MCF 10A (cell line): ENCODE results near the gene MSS51. TPM values are rescaled to one million over a fixed set of nuclear protein-coding genes. Genes with fewer than 3 reads are reported as not detected.

Experiments
- BruUV-seq: library from RNA; stranded (reverse); fragments of 400-500 nt; replicated peaks from 2 replicates; lab custom pipeline; 2021; lab: Mats Ljungman, UMichigan
- CTCF ChIA-PET: fragments of 300-600 bp; sonication (Branson Sonifier 250); formaldehyde crosslinking; extraction: SDS; loops from one replicate; lab custom pipeline; 2021; ENCODE audit warnings: antibody characterized with exemption, inconsistent platforms; lab: Yijun Ruan, JAX
- POLR2A ChIA-PET: fragments of 300-600, 350-650 bp; sonication (Branson Sonifier 250); formaldehyde crosslinking; extraction: SDS; loops from one replicate; lab custom pipeline; 2020; ENCODE audit warnings: antibody characterized with exemption, inconsistent platforms; lab: Yijun Ruan, JAX
- DNase-seq: peaks from one replicate; pipeline ENCODE4 v3.0.0-alpha.2; 2018; ENCODE audit not compliant: unreplicated experiment
- H3K27ac Mint-ChIP-seq: one replicate; pipeline ENCODE4 v1.8.0; 2022; ENCODE audit warnings: mild to moderate bottlenecking, low read depth, mixed read lengths; ENCODE audit not compliant: unreplicated experiment
- H3K27me3 Mint-ChIP-seq: one replicate; pipeline ENCODE4 v1.8.0; 2022; ENCODE audit warnings: mixed read lengths; ENCODE audit not compliant: insufficient read depth, unreplicated experiment
- H3K36me3 Mint-ChIP-seq: one replicate; pipeline ENCODE4 v1.8.0; 2022; ENCODE audit warnings: mild to moderate bottlenecking, moderate library complexity, mixed read lengths; ENCODE audit not compliant: insufficient read depth, unreplicated experiment
- H3K4me1 Mint-ChIP-seq: one replicate; pipeline ENCODE4 v1.8.0; 2022; ENCODE audit warnings: mixed read lengths; ENCODE audit not compliant: insufficient read depth, unreplicated experiment
- H3K4me3 Mint-ChIP-seq: one replicate; pipeline ENCODE4 v1.8.0; 2022; ENCODE audit warnings: mild to moderate bottlenecking, moderate library complexity, mixed read lengths; ENCODE audit not compliant: unreplicated experiment
- H3K9me3 Mint-ChIP-seq: one replicate; pipeline ENCODE4 v1.8.0; 2022; ENCODE audit warnings: mixed read lengths; ENCODE audit not compliant: unreplicated experiment
- CTCF ChIP-seq: fragments of 200-600 bp; IDR thresholded peaks from one replicate; pipeline ENCODE4 v1.8.0; 2022; ENCODE audit warnings: antibody characterized with exemption, mild to moderate bottlenecking; ENCODE audit not compliant: unreplicated experiment
- intact Hi-C: fragments of 100-400 bp; cut with micrococcal nuclease; formaldehyde crosslinking; loops from 2 replicates; pipeline ENCODE4 v1.14.1; 2022
- total RNA-seq: library from RNA; stranded (reverse); gene quantifications from 2 replicates; pipeline ENCODE4 v1.2.3, GENCODE V29; 2022

MSS51 gene
- total RNA-seq, 1 experiment from 2014 or later = 1.8 TPM

DNA sequence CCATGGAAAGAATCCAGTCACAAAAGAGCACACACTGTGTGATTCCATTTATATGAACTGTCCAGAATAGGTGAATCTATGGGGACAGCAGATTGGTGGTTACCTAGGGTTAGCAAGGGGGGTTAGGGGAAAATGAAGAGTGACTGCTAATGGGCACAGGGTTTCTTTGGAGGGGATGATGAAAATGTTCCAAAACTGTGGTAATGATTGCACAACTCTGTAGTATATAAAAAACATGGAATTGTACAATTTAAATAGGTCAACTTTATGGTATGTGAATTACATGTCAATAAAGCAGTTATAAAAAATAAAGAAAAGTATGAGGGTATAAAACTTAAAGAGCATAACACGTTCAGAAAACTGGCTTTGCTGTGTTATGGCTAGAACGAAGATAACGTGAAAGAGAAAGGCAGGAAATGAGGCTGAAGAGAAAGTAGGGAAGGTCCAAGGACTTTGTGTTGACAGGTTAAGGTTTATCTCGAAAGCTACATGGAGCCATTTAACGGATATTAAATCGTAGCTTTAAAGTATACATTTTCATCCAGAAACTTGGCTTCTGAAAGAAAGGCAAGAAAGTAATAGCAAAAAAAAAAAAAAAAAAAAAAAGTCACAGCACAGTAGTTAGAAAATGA is 26.4 kb upstream of the MSS51 start:
- peak; percentile 3 for DNase-seq
- ChIA-PET POLR2A (no interaction called here), CTCF (no interaction called here)
- peaks cover 9% of the 10 kb centered on the region for H3K4me1 Mint-ChIP-seq
- BruUV-seq = no TSS peak
- no peak for TF ChIP-seq CTCF
- H3K36me3 Mint-ChIP-seq = peaks cover 20% of the 10 kb centered on the region
- H3K27me3 Mint-ChIP-seq = no peaks in the 10 kb centered on the region
- intact Hi-C loops = no loop called here
- H3K27ac Mint-ChIP-seq = no peak overlapping the region
- no peaks in the 10 kb centered on the region for H3K9me3 Mint-ChIP-seq
- H3K4me3 Mint-ChIP-seq = no peak overlapping the region

GRCh38 chr10:73456187-73456890 is 23.0 kb upstream of the MSS51 start:
- DNase-seq = no peak
- POLR2A ChIA-PET = interaction anchor here (0.5 to 0.7 kb wide), 2 partner anchors 38 to 345 kb away, joined by 3 read pairs; no protein-coding TSS in a partner anchor
- Mint-ChIP-seq H3K36me3 (peaks cover 23% of the 10 kb centered on the region), H3K4me3 (no peak overlapping the region), H3K27me3 (no peaks in the 10 kb centered on the region), H3K9me3 (no peaks in the 10 kb centered on the region), H3K4me1 (peaks cover 9% of the 10 kb centered on the region), H3K27ac (no peak overlapping the region)
- TF ChIP-seq CTCF = no peak
- intact Hi-C loops = no loop called here
- BruUV-seq = no TSS peak
- CTCF ChIA-PET = interaction anchor here (0.6 kb wide), 2 partner anchors 71 to 157 kb away, joined by 3 read pairs; no protein-coding TSS in a partner anchor

- no peaks in the 10 kb centered on the region for H3K9me3 Mint-ChIP-seq
- peaks cover 28% of the 10 kb centered on the region for H3K36me3 Mint-ChIP-seq
- TF ChIP-seq CTCF = no peak
- H3K27ac Mint-ChIP-seq = no peak overlapping the region
- no peak for DNase-seq
- ChIA-PET CTCF (interaction anchor here (0.7 kb wide), 1 partner anchor 640 kb away, joined by 3 read pairs; no protein-coding TSS in a partner anchor), POLR2A (interaction anchor here (1.0 kb wide), 1 partner anchor 21 kb away, joined by 3 read pairs; no protein-coding TSS in a partner anchor)
- H3K4me3 Mint-ChIP-seq = no peak overlapping the region
- intact Hi-C loops = no loop called here
- BruUV-seq = no TSS peak
- no peaks in the 10 kb centered on the region for H3K27me3 Mint-ChIP-seq
- no peaks in the 10 kb centered on the region for H3K4me1 Mint-ChIP-seq
Observed at GRCh38 chr10:73449113-73449512, 15.8 kb upstream of the MSS51 start.

DNA sequence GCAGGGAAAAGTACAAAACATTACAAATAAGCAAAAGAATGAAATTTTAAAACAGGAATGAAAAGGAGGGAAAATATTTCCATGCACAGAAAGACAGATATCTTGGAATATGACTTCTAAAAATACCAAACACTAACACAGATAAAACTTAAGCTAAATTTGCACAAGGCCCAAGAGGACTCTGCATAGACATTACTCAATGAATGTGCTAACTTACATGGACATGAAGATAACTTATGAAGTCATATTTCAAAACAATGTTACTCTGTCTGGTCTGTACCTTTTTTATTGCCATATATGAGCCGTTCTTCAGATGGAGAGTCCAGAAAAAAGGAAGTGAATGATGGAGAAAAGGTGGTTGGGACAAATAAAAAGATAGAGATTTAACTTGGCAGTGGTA is 15.0 kb upstream of the MSS51 start:
- CTCF ChIA-PET = no interaction called here
- Mint-ChIP-seq H3K4me3 (no peak overlapping the region), H3K27ac (no peak overlapping the region), H3K4me1 (no peaks in the 10 kb centered on the region), H3K27me3 (no peaks in the 10 kb centered on the region), H3K9me3 (no peaks in the 10 kb centered on the region), H3K36me3 (peaks cover 23% of the 10 kb centered on the region)
- BruUV-seq = no TSS peak
- no peak for DNase-seq
- intact Hi-C loops = no loop called here
- no peak for TF ChIP-seq CTCF
- POLR2A ChIA-PET = interaction anchor here (0.6 kb wide), 1 partner anchor 251 kb away, joined by 3 read pairs; no protein-coding TSS in a partner anchor
